Mucosa of descending colon (tissue), 3 donors: ENCODE measurements around the gene ANKRD44. TPM values are rescaled to one million over a fixed set of nuclear protein-coding genes. Genes with fewer than 3 reads are reported as not detected.

Source experiments
- ATAC-seq: fragments of 200-7000 bp; cut with Tn5 transposase; one replicate; pipeline ENCODE4 v1.9.1; 2020; ENCODE audit warnings: mild to moderate bottlenecking, moderate library complexity
- DNase-seq, 3 donors: peaks; one replicate each; pipeline ENCODE4 v3.0.0-alpha.2; 2020
- H3K36me3 ChIP-seq: fragments of 200-600 bp; one replicate; pipeline ENCODE4 v1.8.0; 2021; ENCODE audit warnings: low read depth, mild to moderate bottlenecking
- H3K4me1 ChIP-seq: fragments of 200-600 bp; one replicate; pipeline ENCODE4 v1.8.0; 2021; ENCODE audit warnings: low read depth, mild to moderate bottlenecking
- H3K4me3 ChIP-seq: fragments of 200-600 bp; one replicate; pipeline ENCODE4 v1.8.0; 2021; ENCODE audit warnings: mild to moderate bottlenecking
- H3K9me3 ChIP-seq: fragments of 200-600 bp; one replicate; pipeline ENCODE4 v1.8.0; 2021; ENCODE audit warnings: mild to moderate bottlenecking
- CTCF ChIP-seq: fragments of 200-600 bp; IDR thresholded peaks from one replicate; pipeline ENCODE4 v1.8.0; 2022; ENCODE audit warnings: antibody characterized with exemption, mild to moderate bottlenecking
- intact Hi-C, 2 donors: fragments of 100-400 bp; cut with DNase I in 1 of 2; cut with micrococcal nuclease in 1 of 2; formaldehyde crosslinking; loops; one replicate each; pipeline versions ENCODE4 v1.11.0 to v1.11.1; 2022; cut with DNase I, micrococcal nuclease
- total RNA-seq, 3 donors: library from RNA; stranded (reverse); fragmentation: NEBNext Ultra II Directional in 2 of 3; extraction: Animal tissue kit (Norgen Biotek cat#: 25700) in 2 of 3; gene quantifications; one replicate each; pipeline versions ENCODE4 v1.2.1 to v1.2.4, GENCODE V29; 2021 to 2023
- donor health status: DM: no; HTN: no; CAD: no; lungs with moderate emphysema.
- donor health status: DM: no; HTN: no; CAD: no.
- donor health status: DM: no; HTN: yes; CAD: no.

The ANKRD44 gene
- total RNA-seq, 3 donors from 2014 or later: 9.7 to 25.7 (median 13.7) TPM

DNA sequence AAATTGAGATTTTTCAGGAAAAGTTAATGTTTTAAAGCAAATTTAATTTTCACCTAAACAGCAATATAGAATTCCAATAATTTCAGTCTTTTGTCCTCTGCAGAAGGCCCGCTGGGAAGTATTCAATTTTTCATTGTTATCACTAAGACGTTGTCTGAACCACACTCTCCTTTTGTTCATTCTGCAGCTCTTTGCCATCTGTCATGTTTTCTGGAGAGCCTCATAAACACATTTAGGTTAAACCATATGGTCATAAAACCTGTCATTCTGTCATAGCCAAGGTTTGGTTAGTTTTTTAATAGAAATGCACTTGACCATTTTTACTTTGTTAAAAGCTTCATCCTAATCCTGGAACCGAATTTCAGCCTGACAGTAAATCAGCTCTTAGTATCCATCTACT lies 330.1 kb downstream of the ANKRD44 start:
- H3K4me1 ChIP-seq: no peaks in the 10 kb centered on the region
- H3K36me3 ChIP-seq: no peaks in the 10 kb centered on the region
- no peak for TF ChIP-seq CTCF
- intact Hi-C loops: no loop called here
- ATAC-seq: no peak
- H3K9me3 ChIP-seq: no peaks in the 10 kb centered on the region
- DNase-seq: no peak
- H3K4me3 ChIP-seq: no peak overlapping the region

GRCh38 chr2:196980001-196980400 lies 330.6 kb downstream of the ANKRD44 start:
- Histone ChIP-seq H3K4me3 (no peak overlapping the region), H3K4me1 (no peaks in the 10 kb centered on the region), H3K9me3 (no peaks in the 10 kb centered on the region), H3K36me3 (no peaks in the 10 kb centered on the region)
- TF ChIP-seq CTCF: no peak
- DNase-seq (no peak), ATAC-seq (no peak)
- intact Hi-C loops: no loop called here

DNA sequence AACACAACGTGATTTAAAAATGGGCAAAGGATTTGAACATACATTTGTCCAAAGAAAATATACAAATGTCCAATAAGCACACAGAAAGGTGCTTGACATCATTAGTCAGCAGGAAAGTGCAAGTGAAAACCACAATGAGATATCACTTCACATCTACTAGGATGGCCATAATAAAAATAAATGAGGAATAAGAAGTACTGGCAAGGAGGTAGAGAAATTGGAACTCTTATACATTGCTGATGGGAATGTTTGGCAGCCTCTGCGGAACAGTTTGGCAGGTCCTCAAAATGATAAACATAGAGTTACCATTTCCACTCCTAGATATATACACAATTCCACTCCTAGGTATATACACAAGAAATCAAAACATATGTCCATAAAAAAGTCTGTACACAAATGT lies 333.1 kb downstream of the ANKRD44 start:
- Histone ChIP-seq H3K4me1 (no peaks in the 10 kb centered on the region), H3K9me3 (no peaks in the 10 kb centered on the region), H3K36me3 (no peaks in the 10 kb centered on the region), H3K4me3 (no peak overlapping the region)
- no peak for DNase-seq
- no peak for TF ChIP-seq CTCF
- intact Hi-C loops: no loop called here
- ATAC-seq: no peak

GRCh38 chr2:196974970-196975369 lies 335.6 kb downstream of the ANKRD44 start:
- H3K36me3 ChIP-seq: no peaks in the 10 kb centered on the region
- intact Hi-C loops: no loop called here
- no peak for TF ChIP-seq CTCF
- no peaks in the 10 kb centered on the region for H3K4me1 ChIP-seq
- no peak for ATAC-seq
- H3K4me3 ChIP-seq: no peak overlapping the region
- H3K9me3 ChIP-seq: no peaks in the 10 kb centered on the region
- DNase-seq: no peak

DNA sequence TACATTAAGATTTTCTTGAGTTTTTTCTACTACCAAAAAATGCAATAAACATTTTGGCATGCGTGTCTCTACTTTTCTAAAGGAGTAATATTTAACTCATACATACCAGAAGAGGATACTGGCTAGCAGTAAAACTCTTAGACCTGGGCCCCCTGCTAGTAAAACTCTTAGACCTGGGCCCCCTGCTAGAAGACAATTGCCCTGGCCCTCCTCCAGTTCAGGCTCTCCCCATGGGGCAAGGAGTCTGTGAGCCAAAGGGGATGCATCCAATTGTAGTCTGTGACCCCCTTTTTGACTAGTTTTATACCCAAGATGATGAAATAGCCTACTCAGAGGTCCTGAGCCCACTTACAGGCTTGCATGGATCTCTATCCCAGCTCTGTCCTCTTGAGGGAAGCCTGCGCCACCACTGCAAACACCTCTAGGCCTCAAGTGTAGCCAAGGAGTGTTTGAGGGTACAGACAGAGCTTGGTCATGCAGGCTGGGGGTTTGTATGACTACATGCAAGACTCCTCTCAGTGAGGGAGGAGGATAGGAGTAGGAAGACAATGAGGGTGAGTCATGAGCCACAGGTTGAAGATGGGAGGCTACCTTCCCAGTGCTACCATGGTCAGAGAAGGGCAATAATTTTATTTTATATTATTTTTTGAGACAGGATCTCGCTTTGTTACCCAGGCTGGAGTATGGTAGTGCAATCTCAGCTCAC lies 338.9 kb downstream of the ANKRD44 start:
- TF ChIP-seq CTCF: no peak
- H3K36me3 ChIP-seq: no peaks in the 10 kb centered on the region
- peaks cover 1% of the 10 kb centered on the region for H3K4me1 ChIP-seq
- intact Hi-C loops: no loop called here
- no peaks in the 10 kb centered on the region for H3K9me3 ChIP-seq
- DNase-seq (no peak), ATAC-seq (no peak)
- no peak overlapping the region for H3K4me3 ChIP-seq

DNA sequence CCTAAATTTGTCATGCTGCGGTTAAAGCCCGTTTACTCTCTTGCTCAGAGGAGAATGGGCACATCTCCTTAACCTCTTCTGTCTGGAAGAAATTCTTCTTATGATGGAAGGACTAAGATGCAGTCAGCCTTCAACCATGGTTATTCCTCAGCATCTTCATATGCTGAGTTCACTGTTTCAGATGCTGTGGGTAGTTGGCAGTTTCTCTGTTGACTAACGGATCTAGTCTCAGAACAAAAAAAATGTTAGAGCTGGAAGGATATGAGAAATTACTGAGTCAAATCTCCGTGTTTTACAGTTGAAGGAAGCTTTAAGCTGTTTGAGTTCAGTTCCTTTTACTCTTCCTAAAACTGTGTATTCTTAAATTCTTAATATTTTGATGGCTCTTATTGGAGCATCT lies 340.5 kb downstream of the ANKRD44 start:
- no peak for TF ChIP-seq CTCF
- Histone ChIP-seq H3K9me3 (no peaks in the 10 kb centered on the region), H3K36me3 (no peaks in the 10 kb centered on the region), H3K4me3 (no peak overlapping the region), H3K4me1 (peaks cover 2% of the 10 kb centered on the region)
- ATAC-seq (no peak), DNase-seq (no peak)
- intact Hi-C loops: no loop called here
